DMS53 (cell line): ENCODE measurements around the gene CCS.
"Not testable (repeated sequence)": the region's sequence is repeated elsewhere in the genome, so short reads cannot be mapped to it uniquely, and the experiment has no call there.

Source experiments
- DNase-seq: peaks from one replicate; lab custom pipeline; 2025; lab: John Stamatoyannopoulos, UW

The CCS gene

DNA sequence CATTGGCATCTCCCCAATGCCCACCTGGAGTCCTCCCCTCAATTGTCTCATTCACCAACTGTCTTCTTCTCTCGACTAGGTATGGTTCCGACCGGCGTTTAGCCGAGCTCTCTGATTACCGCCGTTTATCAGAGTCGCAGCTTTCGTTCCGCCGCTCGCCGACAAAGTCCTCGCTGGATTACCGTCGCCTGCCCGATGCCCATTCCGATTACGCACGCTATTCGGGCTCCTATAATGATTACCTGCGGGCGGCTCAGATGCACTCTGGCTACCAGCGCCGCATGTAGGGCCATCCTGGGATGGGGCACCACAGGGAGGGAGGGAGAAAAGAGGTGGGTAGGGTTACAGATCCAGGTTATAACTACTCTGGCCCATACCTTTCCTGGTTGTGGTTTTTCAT is 33.4 kb downstream of the CCS start:
- no peak for DNase-seq

DNA sequence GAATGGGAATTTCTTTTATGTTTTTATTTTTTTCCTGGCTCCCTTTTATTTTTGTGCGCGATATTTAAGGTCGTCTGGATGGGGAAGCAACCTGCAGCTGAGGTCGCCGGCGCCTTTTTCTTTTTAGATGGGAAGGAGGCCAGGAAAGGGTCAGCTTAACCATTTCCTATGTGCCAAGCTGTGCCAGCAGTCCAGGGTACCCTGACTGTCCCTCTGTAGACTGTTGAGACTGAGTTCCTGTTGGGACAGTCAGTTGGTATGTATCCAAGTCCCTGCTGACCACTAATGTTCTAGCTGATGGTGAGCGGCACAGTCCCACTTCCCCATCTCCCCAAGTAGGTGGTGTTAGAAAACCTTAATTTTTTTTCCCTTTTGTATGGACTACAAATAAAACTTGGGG is 33.9 kb downstream of the CCS start:
- DNase-seq = no peak

DNA sequence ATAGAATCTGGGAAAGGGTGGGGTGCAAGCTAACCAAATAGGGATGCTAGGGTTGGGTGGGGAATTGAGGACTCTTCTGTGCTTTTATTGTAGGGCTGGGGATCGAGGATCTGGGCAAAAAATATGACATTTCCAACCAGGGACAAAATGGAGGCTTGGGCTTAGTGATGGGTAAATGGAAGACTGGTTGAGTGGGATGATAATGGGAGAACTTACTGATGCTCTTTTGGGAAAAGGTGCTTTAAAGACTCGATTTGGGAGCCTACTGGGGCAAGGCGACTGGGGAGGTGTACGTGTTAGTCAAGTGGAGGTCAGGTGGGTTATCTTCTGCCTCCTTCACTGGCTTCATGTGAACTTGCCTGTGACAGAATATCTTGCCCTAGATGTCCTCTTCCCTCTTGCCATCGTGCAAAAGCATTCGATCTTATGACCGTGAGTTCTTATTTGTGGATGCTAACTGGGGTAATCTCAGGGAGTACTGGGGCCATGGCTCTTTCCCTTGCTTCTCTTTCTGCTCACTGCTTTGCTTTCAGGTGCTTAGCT is 35.1 kb downstream of the CCS start:
- no peak for DNase-seq

DNA sequence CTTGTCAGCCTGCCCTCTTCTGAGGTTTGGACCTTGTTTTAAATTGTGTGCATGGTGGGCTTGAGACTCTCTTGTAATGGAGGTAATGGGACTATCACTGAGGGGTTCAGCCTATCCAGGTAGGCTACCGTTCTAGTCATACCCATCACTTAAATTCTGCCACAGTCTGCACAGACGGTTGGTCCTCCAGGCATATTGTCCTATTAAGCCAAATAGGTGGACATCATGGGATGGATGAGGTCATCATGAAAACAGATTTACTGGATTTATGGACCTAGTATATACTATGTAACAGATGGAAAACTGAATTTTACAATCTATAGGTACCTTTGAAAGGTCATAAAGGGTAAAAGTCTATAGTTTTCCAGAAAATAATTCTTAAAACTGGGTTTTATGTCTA is 36.4 kb downstream of the CCS start:
- no peak for DNase-seq

DNA sequence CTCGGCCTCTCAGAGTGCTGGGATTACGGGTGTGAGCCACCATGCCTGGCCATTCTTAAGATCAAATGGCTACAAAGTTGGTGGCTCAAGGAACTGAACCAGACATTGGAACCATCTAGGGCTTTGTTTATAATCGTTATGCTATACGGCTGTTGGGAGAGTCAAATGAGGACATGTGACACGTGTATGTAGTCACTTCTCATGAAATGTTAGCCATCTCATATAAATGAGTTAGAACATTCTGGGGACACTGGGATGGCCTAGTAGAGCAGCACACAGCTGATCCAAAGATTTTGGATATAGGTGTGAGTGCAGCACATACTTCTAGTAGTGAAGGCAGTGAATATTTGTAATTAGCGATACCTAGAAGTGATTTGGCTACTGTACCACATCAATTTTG is 38.9 kb downstream of the CCS start:
- no peak for DNase-seq

- DNase-seq = no peak
These were observed 40.0 kb downstream of the CCS start for GRCh38 chr11:66632952-66633351.

DNA sequence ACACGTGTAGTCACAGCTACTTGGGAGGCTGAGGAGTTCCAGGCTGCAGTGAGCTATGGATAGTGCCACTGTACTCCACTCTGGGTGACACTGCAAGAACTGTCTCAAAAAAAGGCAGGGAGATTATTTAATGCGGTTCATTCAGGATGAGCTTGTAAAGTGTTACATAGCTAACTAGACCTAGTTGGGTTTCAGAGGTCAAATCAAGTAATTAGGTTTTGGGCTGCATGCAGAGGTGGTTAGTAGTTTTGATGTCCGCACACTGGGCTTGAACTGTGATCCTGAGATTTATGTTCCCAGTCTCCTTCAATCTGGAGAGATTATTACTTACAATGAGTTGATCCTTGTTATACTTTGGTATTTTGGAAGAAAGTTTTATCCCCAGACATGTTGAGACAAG is 43.4 kb downstream of the CCS start:
- peak; percentile 50 for DNase-seq

DNA sequence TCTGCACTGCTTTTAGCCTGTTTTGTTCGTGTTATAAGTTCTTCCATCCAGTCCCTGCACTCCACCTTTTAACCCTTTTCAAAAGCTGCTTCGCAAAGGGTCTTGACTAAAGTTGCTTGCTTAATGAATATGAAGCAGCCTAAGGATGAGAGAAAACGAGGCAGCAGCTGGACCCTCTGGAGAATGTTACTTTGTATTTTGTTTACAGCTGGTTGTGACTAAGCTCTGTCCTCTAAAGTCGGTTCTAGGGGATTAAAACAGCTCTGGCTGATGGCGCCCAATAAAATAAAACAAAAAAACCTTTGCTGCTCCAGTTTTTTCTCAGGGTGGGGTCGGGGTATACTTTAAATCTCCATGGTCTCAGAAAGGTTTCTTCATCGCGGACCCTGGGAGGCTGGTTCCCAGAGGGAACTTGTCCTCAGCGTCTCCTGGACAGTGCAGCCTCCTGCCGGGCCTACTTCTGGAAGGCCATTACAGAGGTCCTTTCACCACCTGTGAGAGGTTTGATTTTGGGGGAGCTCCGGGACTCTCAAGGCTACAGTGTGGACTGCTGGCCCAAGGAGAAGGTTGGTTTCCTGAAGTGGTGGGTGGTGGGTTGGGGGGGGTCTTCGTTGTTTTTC is 44.7 kb downstream of the CCS start:
- DNase-seq = peak; percentile 82

GRCh38 chr11:66638177-66639065 is 45.4 kb downstream of the CCS start, which contains the start of gene RBM4:
Gene RBM4, plus strand, starts transcription at chr11:66638703. Its CDS starts 1,009 bp downstream, at chr11:66639712.
- DNase-seq = peak; percentile 100

DNA sequence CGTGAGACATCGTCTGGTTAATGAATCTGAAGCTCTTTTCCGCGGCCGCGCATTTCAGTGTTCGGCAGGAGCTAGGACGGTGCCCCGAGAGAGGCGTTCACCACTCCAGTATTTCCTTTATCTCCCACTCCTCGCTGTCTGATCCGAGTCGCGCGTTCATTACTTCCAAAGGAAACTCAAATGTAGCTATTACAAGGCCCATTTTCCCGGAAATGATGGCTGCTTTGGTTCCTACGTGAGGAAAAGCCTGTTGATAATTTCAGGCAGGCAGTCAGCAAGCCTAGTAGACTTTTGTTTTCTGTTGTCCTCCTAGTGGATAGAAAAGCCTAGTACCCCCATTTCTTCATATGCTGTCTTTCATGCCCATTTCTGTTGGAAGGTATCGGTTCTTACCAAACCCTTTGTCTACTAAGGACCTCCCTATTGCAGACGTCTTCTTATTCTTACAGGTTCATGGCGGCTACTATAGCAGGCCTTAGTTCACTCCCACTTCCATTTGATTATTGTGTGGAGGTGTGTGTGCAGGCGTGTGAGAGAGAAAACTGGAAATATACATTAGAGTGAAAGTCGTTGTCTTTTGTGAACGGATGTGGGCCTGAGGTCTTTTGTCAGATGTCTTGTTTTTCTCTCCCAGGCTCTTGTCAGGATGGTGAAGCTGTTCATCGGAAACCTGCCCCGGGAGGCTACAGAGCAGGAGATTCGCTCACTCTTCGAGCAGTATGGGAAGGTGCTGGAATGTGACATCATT is 46.3 kb downstream of the CCS start:
- DNase-seq = peak; percentile 73

DNA sequence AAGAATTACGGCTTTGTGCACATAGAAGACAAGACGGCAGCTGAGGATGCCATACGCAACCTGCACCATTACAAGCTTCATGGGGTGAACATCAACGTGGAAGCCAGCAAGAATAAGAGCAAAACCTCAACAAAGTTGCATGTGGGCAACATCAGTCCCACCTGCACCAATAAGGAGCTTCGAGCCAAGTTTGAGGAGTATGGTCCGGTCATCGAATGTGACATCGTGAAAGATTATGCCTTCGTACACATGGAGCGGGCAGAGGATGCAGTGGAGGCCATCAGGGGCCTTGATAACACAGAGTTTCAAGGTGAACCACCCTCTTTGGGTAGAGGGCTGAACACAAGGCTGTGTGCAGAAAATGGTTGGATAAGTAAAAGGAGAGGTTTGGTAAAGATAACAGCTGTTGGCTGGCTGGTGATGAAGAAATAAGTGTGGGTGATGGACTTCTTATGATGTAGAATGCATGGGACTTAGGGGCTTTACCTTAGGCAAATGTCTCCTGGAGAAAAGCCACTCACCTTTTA is 46.9 kb downstream of the CCS start:
- not testable (repeated sequence) for DNase-seq

- no peak for DNase-seq
These were observed 48.8 kb downstream of the CCS start for GRCh38 chr11:66641834-66642233.

DNA sequence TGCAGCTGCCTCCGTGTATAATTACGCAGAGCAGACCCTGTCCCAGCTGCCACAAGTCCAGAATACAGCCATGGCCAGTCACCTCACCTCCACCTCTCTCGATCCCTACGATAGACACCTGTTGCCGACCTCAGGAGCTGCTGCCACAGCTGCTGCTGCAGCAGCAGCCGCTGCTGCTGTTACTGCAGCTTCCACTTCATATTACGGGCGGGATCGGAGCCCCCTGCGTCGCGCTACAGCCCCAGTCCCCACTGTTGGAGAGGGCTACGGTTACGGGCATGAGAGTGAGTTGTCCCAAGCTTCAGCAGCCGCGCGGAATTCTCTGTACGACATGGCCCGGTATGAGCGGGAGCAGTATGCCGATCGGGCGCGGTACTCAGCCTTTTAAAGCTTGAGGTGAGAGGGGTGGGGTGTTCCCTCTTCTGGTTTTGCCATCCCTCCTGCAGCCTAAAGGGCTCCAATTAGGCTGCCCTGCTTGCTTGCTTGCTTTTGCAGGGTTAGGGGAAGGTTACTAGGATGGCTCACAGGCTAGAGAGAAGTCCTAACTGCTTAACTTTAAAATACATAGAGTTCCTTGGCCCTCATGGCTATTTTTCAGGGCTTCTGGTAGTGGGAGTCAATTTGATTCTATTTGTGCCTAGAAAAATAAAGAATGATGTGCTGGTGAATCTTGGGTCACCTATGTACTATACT is 50.9 kb downstream of the CCS start:
- DNase-seq = no peak

- DNase-seq = no peak
These were observed 53.8 kb downstream of the CCS start for GRCh38 chr11:66646828-66647227.

GRCh38 chr11:66649903-66650302 is 56.9 kb downstream of the CCS start:
- no peak for DNase-seq

GRCh38 chr11:66651016-66651415 is 58.0 kb downstream of the CCS start:
- DNase-seq = peak; percentile 46

GRCh38 chr11:66652651-66653050 is 59.7 kb downstream of the CCS start:
- no peak for DNase-seq

DNA sequence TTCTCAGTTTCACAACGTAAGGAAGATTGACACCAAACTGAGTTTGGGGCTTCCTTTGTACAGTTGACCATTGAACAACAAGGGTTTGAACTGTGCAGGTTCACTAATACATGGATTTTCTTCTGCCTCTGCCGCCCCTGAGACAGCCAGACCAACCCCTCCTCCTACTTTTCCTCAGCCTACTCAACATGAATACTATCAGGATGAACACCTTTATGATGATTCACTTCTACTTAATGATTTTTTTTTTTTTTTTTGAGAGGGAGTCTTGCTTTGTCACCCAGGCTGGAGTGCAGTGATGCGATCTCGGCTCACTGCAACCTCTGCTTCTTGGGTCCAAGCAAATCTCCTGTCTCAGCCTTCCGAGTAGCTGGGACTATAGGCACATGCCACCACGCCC is 60.1 kb downstream of the CCS start:
- no peak for DNase-seq
